GM18951 (cell line): ENCODE results near the gene TRMT2A.

Source experiments
- POLR2A ChIP-seq: IDR thresholded peaks from 4 replicates; pipeline ENCODE4 v1.6.1; 2011; ENCODE audit warnings: mild to moderate bottlenecking; ENCODE audit not compliant: insufficient read length, insufficient read depth; ENCODE audit errors: extremely low read depth
- in situ Hi-C: fragments of 300-500 bp; cut with MboI; formaldehyde crosslinking; loops from one replicate; pipeline ENCODE4 v1.12.0; 2022; ENCODE audit warnings: low sequenced_read_pairs, mixed read lengths, inconsistent platforms; ENCODE audit not compliant: unreplicated experiment

The TRMT2A gene

GRCh38 chr22:20145832-20146223 is 28.8 kb upstream of the TRMT2A start:
- in situ Hi-C loops: no loop called here
- TF ChIP-seq POLR2A: no peak

- no peak for TF ChIP-seq POLR2A
- in situ Hi-C loops: no loop called here
These were observed 28.3 kb upstream of the TRMT2A start for GRCh38 chr22:20145206-20145831.

- in situ Hi-C loops: no loop called here
- no peak for TF ChIP-seq POLR2A
These were observed 27.0 kb upstream of the TRMT2A start for GRCh38 chr22:20143883-20144665.

- in situ Hi-C loops: no loop called here
- TF ChIP-seq POLR2A: no peak
These were observed 25.9 kb upstream of the TRMT2A start for GRCh38 chr22:20142711-20143621.

- in situ Hi-C loops: no loop called here
- TF ChIP-seq POLR2A: no peak
These were observed 24.4 kb upstream of the TRMT2A start for GRCh38 chr22:20141186-20142077.

GRCh38 chr22:20140521-20140964 is 23.5 kb upstream of the TRMT2A start:
- in situ Hi-C loops: no loop called here
- no peak for TF ChIP-seq POLR2A

GRCh38 chr22:20140107-20140445 is 23.1 kb upstream of the TRMT2A start:
- no peak for TF ChIP-seq POLR2A
- in situ Hi-C loops: no loop called here

GRCh38 chr22:20139391-20140106 is 22.5 kb upstream of the TRMT2A start:
- no peak for TF ChIP-seq POLR2A
- in situ Hi-C loops: no loop called here

GRCh38 chr22:20138868-20139267 is 21.8 kb upstream of the TRMT2A start:
- in situ Hi-C loops: no loop called here
- no peak for TF ChIP-seq POLR2A

- TF ChIP-seq POLR2A: no peak
- in situ Hi-C loops: no loop called here
These were observed 21.4 kb upstream of the TRMT2A start for GRCh38 chr22:20138417-20138738.

GRCh38 chr22:20137671-20138416 is 20.8 kb upstream of the TRMT2A start:
- in situ Hi-C loops: no loop called here
- no peak for TF ChIP-seq POLR2A

- TF ChIP-seq POLR2A: no peak
- in situ Hi-C loops: no loop called here
These were observed 20.1 kb upstream of the TRMT2A start for GRCh38 chr22:20137113-20137512.

- in situ Hi-C loops: no loop called here
- no peak for TF ChIP-seq POLR2A
These were observed 19.5 kb upstream of the TRMT2A start for GRCh38 chr22:20136603-20136873.
